ENCODE measurements around the gene MEIKIN. TPM values are rescaled to one million over a fixed set of nuclear protein-coding genes. Genes with fewer than 3 reads are reported as not detected.
A peak's percentile ranks its signal among the peaks of the same experiment; 100 is the strongest.
"Not testable (repeated sequence)": the region's sequence is repeated elsewhere in the genome, so short reads cannot be mapped to it uniquely, and the experiment has no call there.

Gene MEIKIN
- total and polyA plus RNA-seq, 4 donors, result 0.17 to 1.9 (median 0.73) TPM

- Histone ChIP-seq H3K36me3 (ENCODE audit: control insufficient read depth, insufficient read depth, low read length) (peaks cover 4% of the 10 kb centered on the region), H3K4me3 (ENCODE audit: low read depth, low read length) (no peak overlapping the region), H3K27me3 (ENCODE audit: control insufficient read depth, insufficient read depth, low read length) (no peaks in the 10 kb centered on the region), H3K4me1 (ENCODE audit: control insufficient read depth, insufficient read depth, low read length) (no peaks in the 10 kb centered on the region), H3K27ac (ENCODE audit: low read depth, low read length) (no peak overlapping the region), H3K9me3 (ENCODE audit: control insufficient read depth, insufficient read depth, low read length) (no peaks in the 10 kb centered on the region)
- DNase-seq (ENCODE audit: low read depth in 4 of 6, low spot score in 6 of 6), result no peak
- no CpG with 5 or more reads among the region's 1 CpG for WGBS (ENCODE audit: insufficient coverage)
Measured at GRCh38 chr5:131786036-131786435, 159.4 kb downstream of the MEIKIN start.

- H3K27me3 ChIP-seq (ENCODE audit: control insufficient read depth, insufficient read depth, low read length), result no peaks in the 10 kb centered on the region
- no peak overlapping the region for H3K27ac ChIP-seq (ENCODE audit: low read depth, low read length)
- peaks cover 4% of the 10 kb centered on the region for H3K36me3 ChIP-seq (ENCODE audit: control insufficient read depth, insufficient read depth, low read length)
- no peak for DNase-seq (ENCODE audit: low read depth in 4 of 6, low spot score in 6 of 6)
- H3K4me1 ChIP-seq (ENCODE audit: control insufficient read depth, insufficient read depth, low read length), result no peaks in the 10 kb centered on the region
- WGBS (ENCODE audit: insufficient coverage), result no CpG with 5 or more reads among the region's 1 CpG
- H3K9me3 ChIP-seq (ENCODE audit: control insufficient read depth, insufficient read depth, low read length), result no peaks in the 10 kb centered on the region
- H3K4me3 ChIP-seq (ENCODE audit: low read depth, low read length), result no peak overlapping the region
Measured at GRCh38 chr5:131783874-131784273, 161.6 kb downstream of the MEIKIN start.

- no peaks in the 10 kb centered on the region for H3K27me3 ChIP-seq (ENCODE audit: control insufficient read depth, insufficient read depth, low read length)
- no CpG with 5 or more reads among the region's 1 CpG for WGBS (ENCODE audit: insufficient coverage)
- no peak for DNase-seq (ENCODE audit: low read depth in 4 of 6, low spot score in 6 of 6)
- no peaks in the 10 kb centered on the region for H3K9me3 ChIP-seq (ENCODE audit: control insufficient read depth, insufficient read depth, low read length)
- H3K36me3 ChIP-seq (ENCODE audit: control insufficient read depth, insufficient read depth, low read length), result peaks cover 4% of the 10 kb centered on the region
- no peaks in the 10 kb centered on the region for H3K4me1 ChIP-seq (ENCODE audit: control insufficient read depth, insufficient read depth, low read length)
- H3K27ac ChIP-seq (ENCODE audit: low read depth, low read length), result no peak overlapping the region
- no peak overlapping the region for H3K4me3 ChIP-seq (ENCODE audit: low read depth, low read length)
Measured at GRCh38 chr5:131783357-131783756, 162.1 kb downstream of the MEIKIN start.

- H3K27me3 ChIP-seq (ENCODE audit: control insufficient read depth, insufficient read depth, low read length), result no peaks in the 10 kb centered on the region
- no peak overlapping the region for H3K27ac ChIP-seq (ENCODE audit: low read depth, low read length)
- 100% methylated on average over 1 of the region's 11 CpGs for WGBS (ENCODE audit: insufficient coverage)
- H3K4me1 ChIP-seq (ENCODE audit: control insufficient read depth, insufficient read depth, low read length), result no peaks in the 10 kb centered on the region
- H3K4me3 ChIP-seq (ENCODE audit: low read depth, low read length), result no peak overlapping the region
- no peak for DNase-seq (ENCODE audit: low read depth in 4 of 6, low spot score in 6 of 6)
- H3K36me3 ChIP-seq (ENCODE audit: control insufficient read depth, insufficient read depth, low read length), result peaks cover 4% of the 10 kb centered on the region
- no peaks in the 10 kb centered on the region for H3K9me3 ChIP-seq (ENCODE audit: control insufficient read depth, insufficient read depth, low read length)
Measured at GRCh38 chr5:131782717-131783116, 162.7 kb downstream of the MEIKIN start.

GRCh38 chr5:131778141-131778540 lies 167.3 kb downstream of the MEIKIN start:
- DNase-seq (ENCODE audit: low read depth in 4 of 6, low spot score in 6 of 6); H3K27ac ChIP-seq (ENCODE audit: low read depth, low read length); H3K4me3 ChIP-seq (ENCODE audit: low read depth, low read length); H3K27me3 ChIP-seq (ENCODE audit: control insufficient read depth, insufficient read depth, low read length); H3K36me3 ChIP-seq (ENCODE audit: control insufficient read depth, insufficient read depth, low read length); H3K4me1 ChIP-seq (ENCODE audit: control insufficient read depth, insufficient read depth, low read length); H3K9me3 ChIP-seq (ENCODE audit: control insufficient read depth, insufficient read depth, low read length): not testable (repeated sequence)
- WGBS (ENCODE audit: insufficient coverage), result no CpG with 5 or more reads among the region's 1 CpG

GRCh38 chr5:131776450-131776849 lies 169.0 kb downstream of the MEIKIN start:
- Histone ChIP-seq H3K27me3 (ENCODE audit: control insufficient read depth, insufficient read depth, low read length) (no peaks in the 10 kb centered on the region), H3K4me1 (ENCODE audit: control insufficient read depth, insufficient read depth, low read length) (no peaks in the 10 kb centered on the region), H3K4me3 (ENCODE audit: low read depth, low read length) (no peak overlapping the region), H3K9me3 (ENCODE audit: control insufficient read depth, insufficient read depth, low read length) (no peaks in the 10 kb centered on the region), H3K36me3 (ENCODE audit: control insufficient read depth, insufficient read depth, low read length) (no peaks in the 10 kb centered on the region), H3K27ac (ENCODE audit: low read depth, low read length) (no peak overlapping the region)
- DNase-seq (ENCODE audit: low read depth in 4 of 6, low spot score in 6 of 6), result peak in 2 of 6 donors; percentile 26 to 59
- no CpG with 5 or more reads among the region's 1 CpG for WGBS (ENCODE audit: insufficient coverage)

GRCh38 chr5:131774652-131775367 lies 170.7 kb downstream of the MEIKIN start:
- no CpG with 5 or more reads among the region's 4 CpGs for WGBS (ENCODE audit: insufficient coverage)
- Histone ChIP-seq H3K4me3 (ENCODE audit: low read depth, low read length) (no peak overlapping the region), H3K27me3 (ENCODE audit: control insufficient read depth, insufficient read depth, low read length) (no peaks in the 10 kb centered on the region), H3K9me3 (ENCODE audit: control insufficient read depth, insufficient read depth, low read length) (no peaks in the 10 kb centered on the region), H3K27ac (ENCODE audit: low read depth, low read length) (no peak overlapping the region), H3K4me1 (ENCODE audit: control insufficient read depth, insufficient read depth, low read length) (no peaks in the 10 kb centered on the region), H3K36me3 (ENCODE audit: control insufficient read depth, insufficient read depth, low read length) (no peaks in the 10 kb centered on the region)
- no peak for DNase-seq (ENCODE audit: low read depth in 4 of 6, low spot score in 6 of 6)

GRCh38 chr5:131773805-131774204 lies 171.7 kb downstream of the MEIKIN start:
- Histone ChIP-seq H3K27me3 (ENCODE audit: control insufficient read depth, insufficient read depth, low read length) (no peaks in the 10 kb centered on the region), H3K36me3 (ENCODE audit: control insufficient read depth, insufficient read depth, low read length) (no peaks in the 10 kb centered on the region), H3K9me3 (ENCODE audit: control insufficient read depth, insufficient read depth, low read length) (no peaks in the 10 kb centered on the region), H3K27ac (ENCODE audit: low read depth, low read length) (no peak overlapping the region), H3K4me1 (ENCODE audit: control insufficient read depth, insufficient read depth, low read length) (no peaks in the 10 kb centered on the region), H3K4me3 (ENCODE audit: low read depth, low read length) (no peak overlapping the region)
- WGBS (ENCODE audit: insufficient coverage), result 100% methylated on average over 1 of the region's 2 CpGs
- no peak for DNase-seq (ENCODE audit: low read depth in 4 of 6, low spot score in 6 of 6)

GRCh38 chr5:131771692-131772091 lies 173.8 kb downstream of the MEIKIN start:
- H3K9me3 ChIP-seq (ENCODE audit: control insufficient read depth, insufficient read depth, low read length), result no peaks in the 10 kb centered on the region
- no peaks in the 10 kb centered on the region for H3K36me3 ChIP-seq (ENCODE audit: control insufficient read depth, insufficient read depth, low read length)
- H3K4me1 ChIP-seq (ENCODE audit: control insufficient read depth, insufficient read depth, low read length), result no peaks in the 10 kb centered on the region
- 98% methylated on average over 3 of the region's 4 CpGs for WGBS (ENCODE audit: insufficient coverage)
- H3K27ac ChIP-seq (ENCODE audit: low read depth, low read length), result no peak overlapping the region
- H3K4me3 ChIP-seq (ENCODE audit: low read depth, low read length), result no peak overlapping the region
- no peak for DNase-seq (ENCODE audit: low read depth in 4 of 6, low spot score in 6 of 6)
- H3K27me3 ChIP-seq (ENCODE audit: control insufficient read depth, insufficient read depth, low read length), result no peaks in the 10 kb centered on the region

- Histone ChIP-seq H3K4me1 (ENCODE audit: control insufficient read depth, insufficient read depth, low read length) (no peaks in the 10 kb centered on the region), H3K27ac (ENCODE audit: low read depth, low read length) (no peak overlapping the region), H3K27me3 (ENCODE audit: control insufficient read depth, insufficient read depth, low read length) (no peaks in the 10 kb centered on the region), H3K9me3 (ENCODE audit: control insufficient read depth, insufficient read depth, low read length) (no peaks in the 10 kb centered on the region), H3K4me3 (ENCODE audit: low read depth, low read length) (no peak overlapping the region), H3K36me3 (ENCODE audit: control insufficient read depth, insufficient read depth, low read length) (no peaks in the 10 kb centered on the region)
- no peak for DNase-seq (ENCODE audit: low read depth in 4 of 6, low spot score in 6 of 6)
- WGBS (ENCODE audit: insufficient coverage), result no CpG with 5 or more reads among the region's 1 CpG
Measured at GRCh38 chr5:131769961-131770360, 175.5 kb downstream of the MEIKIN start.

All from spinal cord (tissue), 10 donors.